Right atrium auricular region (tissue), 2 donors: ENCODE measurements around the gene ZDHHC16. TPM values are rescaled to one million over a fixed set of nuclear protein-coding genes. Genes with fewer than 3 reads are reported as not detected.
A peak's percentile ranks its signal among the peaks of the same experiment; 100 is the strongest.
"Not testable (repeated sequence)": the region's sequence is repeated elsewhere in the genome, so short reads cannot be mapped to it uniquely, and the experiment has no call there.

Experiments
- DNase-seq: peaks from one replicate; pipeline ENCODE4 v3.0.0-alpha.2; 2019; ENCODE audit warnings: low spot score
- H3K27ac ChIP-seq, 2 donors: fragments of 200-600 bp; sonication (generic); 1 replicate in 1 of 2; 2 replicates in 1 of 2; pipeline ENCODE4 v1.5.1; 2016 to 2019
- H3K27me3 ChIP-seq, 2 donors: fragments of 200-600 bp; sonication (generic); one replicate each; pipeline versions ENCODE4 v1.5.1 to v1.6.0; 2017 to 2019
- H3K36me3 ChIP-seq: fragments of 200-600 bp; sonication (generic); one replicate; pipeline ENCODE4 v1.5.1; 2016
- H3K4me1 ChIP-seq, 2 donors: fragments of 200-600 bp; sonication (generic); one replicate each; pipeline versions ENCODE4 v1.5.1 to v1.6.0; 2017 to 2019
- H3K4me3 ChIP-seq, 2 donors: fragments of 200-600 bp; sonication (generic); 1 replicate in 1 of 2; 2 replicates in 1 of 2; pipeline ENCODE4 v1.5.1; 2017 to 2019; ENCODE audit warnings: mild to moderate bottlenecking in 1 of 2, moderate library complexity in 1 of 2
- H3K9me3 ChIP-seq, 2 donors: fragments of 200-600 bp; sonication (generic); one replicate each; pipeline ENCODE4 v1.5.1; 2019
- total RNA-seq, 2 donors: library from RNA; depleted of rRNA; stranded (reverse); fragments of >200 nt; gene quantifications; one replicate each; pipeline ENCODE4 v1.1.0, GENCODE V29; 2016
- TF ChIP-seq, protein P1 (sequence below), 2 donors: fragments of 200-600 bp; sonication (generic); IDR thresholded peaks; one replicate each; pipeline ENCODE4 v1.5.1; 2019; ENCODE audit warnings: antibody characterized with exemption in 2 of 2

ZDHHC16 gene
- total RNA-seq, 2 donors from 2014 or later = 28.2 to 39.0 TPM

DNA sequence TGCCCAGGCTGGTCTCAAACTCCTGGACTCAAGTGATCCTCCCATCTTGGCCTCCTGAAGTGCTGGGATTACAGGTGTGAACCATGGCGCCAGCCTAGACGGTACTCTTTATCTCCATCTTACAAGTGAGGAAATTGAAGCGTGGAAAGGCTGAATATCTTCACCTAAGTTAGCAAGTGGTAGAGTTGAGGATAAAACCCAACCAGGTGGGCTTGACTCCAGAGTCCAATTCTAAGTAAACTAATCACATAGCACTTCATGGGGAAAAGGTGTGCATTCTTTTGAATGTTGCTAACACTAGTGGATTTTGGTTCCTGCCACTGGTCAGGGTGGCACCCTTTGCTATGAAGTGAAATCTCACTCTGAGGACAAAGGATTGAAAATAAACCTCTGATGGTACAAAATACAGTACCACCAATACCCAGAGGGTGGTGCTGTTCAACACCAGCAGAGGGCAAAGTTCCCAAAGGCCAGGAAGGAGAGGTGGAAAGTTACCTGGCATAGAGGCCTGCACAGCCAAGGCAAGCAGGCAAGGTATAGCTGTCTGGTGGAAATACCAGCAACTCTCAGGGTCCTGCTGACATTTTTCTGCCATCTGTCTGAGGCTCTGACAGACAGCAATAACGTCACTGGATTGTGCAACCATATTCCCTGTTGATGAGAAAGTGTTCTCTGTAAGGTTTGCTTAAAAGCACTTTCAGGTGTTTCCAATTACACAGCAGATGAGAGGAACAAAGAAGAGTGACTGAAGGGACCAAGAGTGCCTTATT, 17.6 kb downstream of the ZDHHC16 start:
- H3K27ac ChIP-seq = peak overlapping the region; percentile 49 to 54
- DNase-seq = no peak

GRCh38 chr10:97464226-97464625, 18.3 kb downstream of the ZDHHC16 start:
- no peaks in the 10 kb centered on the region for H3K27me3 ChIP-seq
- no peaks in the 10 kb centered on the region for H3K4me1 ChIP-seq
- peaks cover 99% of the 10 kb centered on the region for H3K36me3 ChIP-seq
- DNase-seq = no peak
- TF ChIP-seq, protein P1, sequence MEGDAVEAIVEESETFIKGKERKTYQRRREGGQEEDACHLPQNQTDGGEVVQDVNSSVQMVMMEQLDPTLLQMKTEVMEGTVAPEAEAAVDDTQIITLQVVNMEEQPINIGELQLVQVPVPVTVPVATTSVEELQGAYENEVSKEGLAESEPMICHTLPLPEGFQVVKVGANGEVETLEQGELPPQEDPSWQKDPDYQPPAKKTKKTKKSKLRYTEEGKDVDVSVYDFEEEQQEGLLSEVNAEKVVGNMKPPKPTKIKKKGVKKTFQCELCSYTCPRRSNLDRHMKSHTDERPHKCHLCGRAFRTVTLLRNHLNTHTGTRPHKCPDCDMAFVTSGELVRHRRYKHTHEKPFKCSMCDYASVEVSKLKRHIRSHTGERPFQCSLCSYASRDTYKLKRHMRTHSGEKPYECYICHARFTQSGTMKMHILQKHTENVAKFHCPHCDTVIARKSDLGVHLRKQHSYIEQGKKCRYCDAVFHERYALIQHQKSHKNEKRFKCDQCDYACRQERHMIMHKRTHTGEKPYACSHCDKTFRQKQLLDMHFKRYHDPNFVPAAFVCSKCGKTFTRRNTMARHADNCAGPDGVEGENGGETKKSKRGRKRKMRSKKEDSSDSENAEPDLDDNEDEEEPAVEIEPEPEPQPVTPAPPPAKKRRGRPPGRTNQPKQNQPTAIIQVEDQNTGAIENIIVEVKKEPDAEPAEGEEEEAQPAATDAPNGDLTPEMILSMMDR (IDR thresholded peaks at IDR 0.05) = no peak
- H3K4me3 ChIP-seq = no peak overlapping the region
- H3K9me3 ChIP-seq = no peaks in the 10 kb centered on the region
- H3K27ac ChIP-seq = peak overlapping the region in 1 of 2 donors; percentile 54

More for the DNA sequence above, 17.6 kb downstream of the ZDHHC16 start:
- H3K36me3 ChIP-seq = peaks cover 99% of the 10 kb centered on the region
- H3K9me3 ChIP-seq = no peaks in the 10 kb centered on the region
- H3K4me1 ChIP-seq = no peaks in the 10 kb centered on the region
- H3K4me3 ChIP-seq = no peak overlapping the region
- no peaks in the 10 kb centered on the region for H3K27me3 ChIP-seq
- TF ChIP-seq, protein P1 (IDR thresholded peaks at IDR 0.05) = peak; percentile 65 to 88

DNA sequence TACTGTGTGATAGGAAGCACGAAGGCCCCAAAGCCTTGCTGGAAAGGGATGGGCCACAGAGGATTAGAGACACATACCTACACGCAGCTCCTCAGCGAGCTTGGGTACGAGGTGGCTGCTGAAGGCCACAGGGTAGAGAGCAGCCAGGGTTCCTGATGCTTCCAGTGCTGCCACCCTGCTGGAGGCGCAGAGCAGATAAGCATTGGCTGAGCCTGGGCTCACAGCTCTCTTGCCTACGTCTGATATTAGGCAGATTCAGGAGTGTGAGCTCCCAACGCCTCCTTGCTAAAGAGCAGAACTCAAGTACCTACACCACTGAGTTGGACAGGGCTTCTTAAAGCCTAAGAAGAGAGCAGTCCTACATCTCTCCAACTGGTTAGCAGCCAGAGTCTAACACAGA, 20.0 kb downstream of the ZDHHC16 start:
- DNase-seq = no peak
- Histone ChIP-seq H3K27ac (no peak overlapping the region), H3K36me3 (peaks cover 100% of the 10 kb centered on the region), H3K4me3 (no peak overlapping the region), H3K27me3 (no peaks in the 10 kb centered on the region), H3K9me3 (no peaks in the 10 kb centered on the region), H3K4me1 (no peaks in the 10 kb centered on the region)
- TF ChIP-seq, protein P1 (IDR thresholded peaks at IDR 0.05) = no peak

- Histone ChIP-seq H3K4me3 (no peak overlapping the region), H3K4me1 (no peaks in the 10 kb centered on the region), H3K9me3 (no peaks in the 10 kb centered on the region), H3K36me3 (peaks cover 100% of the 10 kb centered on the region), H3K27me3 (no peaks in the 10 kb centered on the region), H3K27ac (no peak overlapping the region)
- TF ChIP-seq, protein P1 (IDR thresholded peaks at IDR 0.05) = no peak
- no peak for DNase-seq
Observed at GRCh38 chr10:97466755-97467154, 20.8 kb downstream of the ZDHHC16 start.

- Histone ChIP-seq H3K27ac (no peak overlapping the region), H3K36me3 (peaks cover 100% of the 10 kb centered on the region), H3K27me3 (no peaks in the 10 kb centered on the region), H3K9me3 (no peaks in the 10 kb centered on the region), H3K4me3 (no peak overlapping the region), H3K4me1 (no peaks in the 10 kb centered on the region)
- DNase-seq = no peak
- TF ChIP-seq, protein P1 (IDR thresholded peaks at IDR 0.05) = no peak
Observed at GRCh38 chr10:97468162-97468561, 22.2 kb downstream of the ZDHHC16 start.

DNA sequence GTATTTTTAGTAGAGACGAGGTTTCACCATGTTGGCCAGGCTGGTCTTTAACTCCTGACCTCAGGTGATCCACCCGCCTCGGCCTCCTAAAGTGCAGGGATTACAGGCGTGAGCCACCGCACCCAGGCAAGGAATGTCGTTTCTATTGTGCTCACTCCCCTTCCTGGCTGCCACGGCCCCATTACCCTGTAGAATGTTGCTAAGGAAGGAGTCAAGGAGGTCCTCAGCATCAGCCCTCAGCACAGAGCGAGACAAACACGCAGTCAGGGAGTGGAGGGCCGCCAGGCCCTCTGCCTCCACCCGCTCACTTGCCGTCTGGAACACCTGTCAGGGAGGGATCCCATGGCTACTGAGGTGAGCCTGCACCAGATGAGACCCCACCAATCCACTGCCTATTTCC, 22.8 kb downstream of the ZDHHC16 start:
- H3K4me1 ChIP-seq, H3K9me3 ChIP-seq, DNase-seq, H3K27ac ChIP-seq, H3K27me3 ChIP-seq, H3K4me3 ChIP-seq: not testable (repeated sequence)
- H3K36me3 ChIP-seq = peaks cover 98% of the 10 kb centered on the region
